Neural crest cell (in vitro differentiated cells): Measurements from ENCODE around the gene BCORL1. TPM values are rescaled to one million over a fixed set of nuclear protein-coding genes. Genes with fewer than 3 reads are reported as not detected.

Source experiments
- DNase-seq: peaks from one replicate; pipeline ENCODE4 v3.0.0; 2021; ENCODE audit warnings: low read depth, mixed read lengths, low spot score
- H3K27ac Mint-ChIP-seq: one replicate; pipeline ENCODE4 v1.8.0; 2021; ENCODE audit warnings: mild to moderate bottlenecking, mixed read lengths; ENCODE audit not compliant: unreplicated experiment
- H3K27me3 Mint-ChIP-seq: 2 replicates; pipeline ENCODE4 v1.8.0; 2021; ENCODE audit warnings: low read depth, mild to moderate bottlenecking, mixed read lengths
- H3K36me3 Mint-ChIP-seq: 2 replicates; pipeline ENCODE4 v1.8.0; 2021; ENCODE audit warnings: low read depth, mild to moderate bottlenecking, mixed read lengths
- H3K4me1 Mint-ChIP-seq: 2 replicates; pipeline ENCODE4 v1.8.0; 2021; ENCODE audit warnings: mixed read lengths
- H3K4me3 Mint-ChIP-seq: one replicate; pipeline ENCODE4 v1.8.0; 2021; ENCODE audit warnings: mild to moderate bottlenecking, mixed read lengths
- H3K9me3 Mint-ChIP-seq: 2 replicates; pipeline ENCODE4 v1.8.0; 2021; ENCODE audit warnings: mixed read lengths
- total RNA-seq: library from RNA; stranded (reverse); gene quantifications from 2 replicates; pipeline ENCODE4 v1.2.1, GENCODE V29; 2021
- TF ChIP-seq, protein P1 (sequence below): fragments of 200-600 bp; sonication (generic); conservative IDR thresholded peaks from 2 replicates; pipeline ENCODE4 v1.5.0; 2021; ENCODE audit warnings: antibody characterized with exemption, mild to moderate bottlenecking

The BCORL1 gene
- total RNA-seq, 1 donor from 2014 or later, result 46.2 TPM

DNA sequence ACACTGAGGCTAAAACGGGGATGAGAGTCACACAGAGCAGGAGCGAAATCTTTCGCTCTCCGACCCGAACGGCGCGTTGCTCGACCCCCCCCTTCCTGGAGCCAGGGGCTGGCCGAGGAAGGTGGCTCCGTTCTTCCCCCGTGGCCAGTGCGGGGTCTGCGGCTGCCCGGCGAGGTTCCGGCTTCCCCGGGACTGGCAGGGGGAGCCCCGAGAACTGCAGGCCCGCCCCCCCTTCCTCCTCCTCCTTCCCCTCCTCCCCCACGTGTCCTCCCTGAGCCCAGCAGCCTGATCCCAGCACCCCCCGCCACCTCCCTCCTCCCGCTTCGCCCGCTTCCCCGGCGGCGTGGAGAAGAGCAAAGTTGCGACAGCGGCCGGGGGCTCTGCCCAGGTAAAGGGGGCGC lies 2.4 kb upstream of the BCORL1 start:
- Mint-ChIP-seq H3K4me1 (peaks cover 10% of the 10 kb centered on the region), H3K27me3 (no peaks in the 10 kb centered on the region), H3K9me3 (no peaks in the 10 kb centered on the region), H3K36me3 (no peaks in the 10 kb centered on the region), H3K27ac (no peak overlapping the region), H3K4me3 (no peak overlapping the region)
- TF ChIP-seq, protein P1, sequence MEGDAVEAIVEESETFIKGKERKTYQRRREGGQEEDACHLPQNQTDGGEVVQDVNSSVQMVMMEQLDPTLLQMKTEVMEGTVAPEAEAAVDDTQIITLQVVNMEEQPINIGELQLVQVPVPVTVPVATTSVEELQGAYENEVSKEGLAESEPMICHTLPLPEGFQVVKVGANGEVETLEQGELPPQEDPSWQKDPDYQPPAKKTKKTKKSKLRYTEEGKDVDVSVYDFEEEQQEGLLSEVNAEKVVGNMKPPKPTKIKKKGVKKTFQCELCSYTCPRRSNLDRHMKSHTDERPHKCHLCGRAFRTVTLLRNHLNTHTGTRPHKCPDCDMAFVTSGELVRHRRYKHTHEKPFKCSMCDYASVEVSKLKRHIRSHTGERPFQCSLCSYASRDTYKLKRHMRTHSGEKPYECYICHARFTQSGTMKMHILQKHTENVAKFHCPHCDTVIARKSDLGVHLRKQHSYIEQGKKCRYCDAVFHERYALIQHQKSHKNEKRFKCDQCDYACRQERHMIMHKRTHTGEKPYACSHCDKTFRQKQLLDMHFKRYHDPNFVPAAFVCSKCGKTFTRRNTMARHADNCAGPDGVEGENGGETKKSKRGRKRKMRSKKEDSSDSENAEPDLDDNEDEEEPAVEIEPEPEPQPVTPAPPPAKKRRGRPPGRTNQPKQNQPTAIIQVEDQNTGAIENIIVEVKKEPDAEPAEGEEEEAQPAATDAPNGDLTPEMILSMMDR, result no peak
- DNase-seq, result no peak

DNA sequence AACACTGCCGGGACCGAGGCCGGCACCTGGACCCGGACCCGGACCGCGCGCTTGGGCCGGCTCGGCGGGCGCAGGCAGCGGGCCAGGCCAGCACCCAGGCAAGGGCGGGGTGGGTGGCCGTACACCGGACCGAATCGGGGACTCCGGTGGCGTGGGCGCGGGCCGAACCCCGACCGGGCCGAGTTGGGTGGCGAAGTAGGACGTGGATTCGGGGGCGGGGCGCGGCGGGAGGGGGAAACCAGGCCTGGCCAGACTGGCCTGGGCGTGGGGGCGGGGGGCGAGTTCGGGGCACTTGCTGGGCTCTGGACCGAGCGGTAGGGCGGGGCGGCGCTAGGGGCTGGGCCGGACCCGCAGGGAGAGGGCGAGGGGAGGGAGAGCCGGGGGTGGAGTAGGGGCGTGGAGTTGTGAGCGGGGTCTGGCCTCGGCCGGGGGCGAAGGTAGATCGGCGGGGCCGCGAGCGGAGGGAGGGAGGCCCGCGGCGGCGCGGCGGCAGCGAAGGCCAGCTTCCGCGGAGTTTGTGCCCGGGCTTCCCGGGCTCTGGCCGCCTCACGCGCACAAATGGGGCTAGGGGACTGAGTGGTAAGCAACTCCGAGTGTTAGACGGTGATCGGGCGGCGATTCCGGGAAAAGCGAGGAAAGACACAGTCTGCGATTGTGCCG lies 1.8 kb upstream of the BCORL1 start:
- DNase-seq, result peak; percentile 29
- no peak overlapping the region for H3K4me3 Mint-ChIP-seq
- H3K36me3 Mint-ChIP-seq, result no peaks in the 10 kb centered on the region
- no peaks in the 10 kb centered on the region for H3K27me3 Mint-ChIP-seq
- no peak overlapping the region for H3K27ac Mint-ChIP-seq
- peaks cover 15% of the 10 kb centered on the region for H3K4me1 Mint-ChIP-seq
- no peaks in the 10 kb centered on the region for H3K9me3 Mint-ChIP-seq
- TF ChIP-seq, protein P1, result no peak

DNA sequence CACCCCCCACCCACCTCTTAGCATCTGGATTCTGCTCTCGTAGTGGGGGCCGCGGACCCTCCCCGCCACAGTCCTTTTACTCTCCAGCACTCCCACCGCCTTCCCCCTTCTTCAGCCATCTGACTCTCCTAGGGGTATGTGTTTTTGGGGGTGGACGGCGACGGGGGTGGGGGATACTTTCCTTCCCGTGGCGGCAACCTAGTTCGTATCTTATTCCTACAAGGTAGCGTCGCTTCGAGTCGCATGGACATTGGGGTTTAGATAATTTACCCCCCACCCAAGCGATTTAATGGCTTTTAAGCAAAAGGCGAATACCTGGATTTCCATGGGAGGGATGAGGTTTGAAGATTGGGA lies 1.3 kb upstream of the BCORL1 start:
- Mint-ChIP-seq H3K27ac (no peak overlapping the region), H3K9me3 (no peaks in the 10 kb centered on the region), H3K4me3 (no peak overlapping the region), H3K36me3 (no peaks in the 10 kb centered on the region), H3K27me3 (no peaks in the 10 kb centered on the region), H3K4me1 (peaks cover 15% of the 10 kb centered on the region)
- TF ChIP-seq, protein P1, result no peak
- DNase-seq, result no peak

DNA sequence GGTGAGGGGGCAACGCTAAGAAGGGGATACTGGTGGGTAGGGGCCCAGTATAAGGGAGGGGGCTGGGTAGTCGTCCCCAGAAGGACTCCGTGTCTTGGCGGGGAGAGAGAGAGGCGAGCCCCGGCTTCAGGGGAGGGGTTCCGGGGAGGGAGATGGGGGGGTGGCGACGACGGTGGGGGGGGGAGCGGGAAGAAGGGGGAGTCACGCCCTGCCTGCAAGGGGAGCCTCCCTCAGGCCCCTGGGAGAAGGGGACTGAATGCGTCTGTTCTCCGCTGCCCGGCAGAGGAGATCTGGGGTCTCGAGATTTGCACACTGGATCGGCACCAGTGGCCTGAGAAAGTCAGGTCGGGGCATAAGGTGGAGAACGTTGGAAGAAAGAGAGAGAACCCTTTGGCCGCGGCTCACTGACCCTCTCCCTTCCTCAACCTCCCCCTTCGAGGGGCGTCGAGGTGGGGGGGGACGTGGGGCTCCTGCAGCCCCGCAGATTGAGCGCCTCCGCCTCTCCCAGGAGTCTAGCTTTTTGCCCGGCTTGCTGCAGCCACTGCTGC lies 609 bp upstream of the BCORL1 start:
- no peaks in the 10 kb centered on the region for H3K9me3 Mint-ChIP-seq
- TF ChIP-seq, protein P1, result no peak
- no peak overlapping the region for H3K4me3 Mint-ChIP-seq
- peaks cover 18% of the 10 kb centered on the region for H3K4me1 Mint-ChIP-seq
- no peaks in the 10 kb centered on the region for H3K27me3 Mint-ChIP-seq
- no peaks in the 10 kb centered on the region for H3K36me3 Mint-ChIP-seq
- DNase-seq, result no peak
- H3K27ac Mint-ChIP-seq, result no peak overlapping the region

DNA sequence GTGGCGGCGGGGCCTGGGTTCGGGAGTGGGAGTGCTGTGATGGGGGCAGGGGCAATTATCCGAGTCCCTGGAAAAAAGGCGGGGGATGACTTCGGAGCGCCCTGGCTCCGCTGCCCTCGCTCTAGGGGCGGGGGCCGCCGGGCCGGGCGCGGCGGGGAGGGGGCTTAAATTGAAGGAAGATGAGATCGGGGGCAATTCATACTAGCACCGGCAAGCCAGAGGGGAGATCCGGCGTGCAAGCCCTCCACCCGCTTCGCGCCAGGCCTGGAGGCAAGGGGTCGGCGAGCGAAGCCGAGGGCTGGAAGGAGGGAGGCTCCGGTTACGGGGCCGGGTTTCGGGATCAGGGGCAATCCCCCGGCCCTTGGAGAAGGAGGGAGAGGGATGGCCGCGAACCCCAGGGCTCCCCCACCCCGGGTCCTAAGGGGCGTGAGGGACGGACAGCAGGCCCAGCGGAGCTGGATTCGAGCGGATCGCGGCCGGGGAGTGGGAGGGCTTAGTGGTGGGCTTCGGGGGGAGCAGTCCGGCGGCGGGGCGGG lies 1.2 kb downstream of the BCORL1 start:
- no peaks in the 10 kb centered on the region for H3K9me3 Mint-ChIP-seq
- TF ChIP-seq, protein P1, result no peak
- peaks cover 25% of the 10 kb centered on the region for H3K4me1 Mint-ChIP-seq
- no peak overlapping the region for H3K4me3 Mint-ChIP-seq
- DNase-seq, result peak; percentile 21
- no peaks in the 10 kb centered on the region for H3K27me3 Mint-ChIP-seq
- H3K36me3 Mint-ChIP-seq, result peaks cover under 1% of the 10 kb centered on the region
- H3K27ac Mint-ChIP-seq, result no peak overlapping the region
